ENCODE data around the gene REX1BD. TPM values are rescaled to one million over a fixed set of nuclear protein-coding genes. Genes with fewer than 3 reads are reported as not detected.

Gene REX1BD
- total and polyA plus RNA-seq, 4 donors: 51.4 to 114 (median 83.0) TPM

DNA sequence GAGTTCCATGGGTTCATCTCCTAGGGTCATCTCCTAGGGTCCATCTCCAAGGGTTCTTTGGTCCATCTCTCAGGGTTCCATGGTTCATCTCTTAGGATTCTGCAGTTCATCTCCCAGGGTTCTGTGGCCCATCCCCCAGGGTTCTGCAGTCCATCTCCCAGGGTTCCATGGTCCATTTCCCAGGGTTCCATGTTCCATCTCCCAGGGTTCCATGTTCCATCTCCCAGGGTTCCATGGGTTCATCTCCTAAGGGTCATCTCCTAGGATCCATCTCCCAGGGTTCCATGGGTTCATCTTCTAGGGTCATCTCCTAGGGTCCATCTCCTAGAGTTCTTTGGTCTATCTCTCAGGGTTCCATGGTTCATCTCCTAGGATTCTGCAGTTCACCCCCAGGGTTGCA, 29.0 kb downstream of the REX1BD start:
- no peak for ATAC-seq (ENCODE audit: insufficient read depth, low FRiP score)
- peaks cover 0 to 2% (median 0%) of the 10 kb centered on the region in 4 donors for H3K9me3 ChIP-seq (ENCODE audit: control insufficient read depth in 4 of 4, insufficient read depth in 3 of 4, low read length in 3 of 4)
- peaks cover 0 to 21% (median 16%) of the 10 kb centered on the region in 3 donors for H3K27me3 ChIP-seq (ENCODE audit: control insufficient read depth in 3 of 3, insufficient read depth in 3 of 3, low read length in 2 of 3)
- TF ChIP-seq, protein P1, sequence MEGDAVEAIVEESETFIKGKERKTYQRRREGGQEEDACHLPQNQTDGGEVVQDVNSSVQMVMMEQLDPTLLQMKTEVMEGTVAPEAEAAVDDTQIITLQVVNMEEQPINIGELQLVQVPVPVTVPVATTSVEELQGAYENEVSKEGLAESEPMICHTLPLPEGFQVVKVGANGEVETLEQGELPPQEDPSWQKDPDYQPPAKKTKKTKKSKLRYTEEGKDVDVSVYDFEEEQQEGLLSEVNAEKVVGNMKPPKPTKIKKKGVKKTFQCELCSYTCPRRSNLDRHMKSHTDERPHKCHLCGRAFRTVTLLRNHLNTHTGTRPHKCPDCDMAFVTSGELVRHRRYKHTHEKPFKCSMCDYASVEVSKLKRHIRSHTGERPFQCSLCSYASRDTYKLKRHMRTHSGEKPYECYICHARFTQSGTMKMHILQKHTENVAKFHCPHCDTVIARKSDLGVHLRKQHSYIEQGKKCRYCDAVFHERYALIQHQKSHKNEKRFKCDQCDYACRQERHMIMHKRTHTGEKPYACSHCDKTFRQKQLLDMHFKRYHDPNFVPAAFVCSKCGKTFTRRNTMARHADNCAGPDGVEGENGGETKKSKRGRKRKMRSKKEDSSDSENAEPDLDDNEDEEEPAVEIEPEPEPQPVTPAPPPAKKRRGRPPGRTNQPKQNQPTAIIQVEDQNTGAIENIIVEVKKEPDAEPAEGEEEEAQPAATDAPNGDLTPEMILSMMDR (IDR thresholded peaks at IDR 0.05; ENCODE audit: control extremely low read depth, extremely low read depth): no peak
- no peaks in the 10 kb centered on the region for H3K36me3 ChIP-seq (ENCODE audit: control insufficient read depth in 4 of 4, insufficient read depth in 4 of 4, low read length in 4 of 4)
- peaks cover 0 to 9% (median 4%) of the 10 kb centered on the region in 5 donors for H3K4me1 ChIP-seq (ENCODE audit: control insufficient read depth in 5 of 5, insufficient read depth in 5 of 5, low read length in 5 of 5)
- no peak for DNase-seq
- H3K4me3 ChIP-seq: no peak overlapping the region
- no peak overlapping the region for H3K27ac ChIP-seq (ENCODE audit: low read depth in 1 of 2, low read length in 1 of 2)
- H3K9ac ChIP-seq (ENCODE audit: insufficient read depth in 1 of 2, low read length in 2 of 2): no peak overlapping the region

DNA sequence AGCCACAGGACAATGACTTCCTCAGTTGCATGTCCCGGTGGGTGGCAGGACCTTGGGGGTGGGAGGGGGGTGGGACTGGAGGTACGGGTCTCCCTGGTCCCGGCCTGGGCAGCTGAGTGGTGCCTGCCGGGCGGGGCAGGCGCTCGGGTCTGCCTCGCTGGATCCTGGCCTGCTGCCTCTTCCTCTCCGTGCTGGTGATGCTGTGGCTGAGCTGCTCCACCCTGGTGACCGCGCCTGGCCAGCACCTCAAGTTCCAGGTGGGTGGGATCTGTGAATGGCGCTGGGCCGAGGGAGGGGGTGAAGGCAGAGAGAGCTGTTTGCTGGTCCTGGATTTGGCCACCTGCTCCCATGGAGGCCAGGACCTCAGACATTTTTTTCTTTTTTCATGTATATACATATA, 29.6 kb downstream of the REX1BD start:
- no peak for DNase-seq
- Histone ChIP-seq H3K9me3 (ENCODE audit: control insufficient read depth in 4 of 4, insufficient read depth in 3 of 4, low read length in 3 of 4) (peaks cover 0 to 2% (median 0%) of the 10 kb centered on the region in 4 donors), H3K27me3 (ENCODE audit: control insufficient read depth in 3 of 3, insufficient read depth in 3 of 3, low read length in 2 of 3) (peaks cover 0 to 17% (median 15%) of the 10 kb centered on the region in 3 donors), H3K9ac (ENCODE audit: insufficient read depth in 1 of 2, low read length in 2 of 2) (no peak overlapping the region), H3K36me3 (ENCODE audit: control insufficient read depth in 4 of 4, insufficient read depth in 4 of 4, low read length in 4 of 4) (no peaks in the 10 kb centered on the region), H3K4me3 (no peak overlapping the region), H3K4me1 (ENCODE audit: control insufficient read depth in 5 of 5, insufficient read depth in 5 of 5, low read length in 5 of 5) (peaks cover 0 to 2% (median 0%) of the 10 kb centered on the region in 5 donors), H3K27ac (ENCODE audit: low read depth in 1 of 2, low read length in 1 of 2) (no peak overlapping the region)
- no peak for ATAC-seq (ENCODE audit: insufficient read depth, low FRiP score)
- TF ChIP-seq, protein P1 (IDR thresholded peaks at IDR 0.05; ENCODE audit: control extremely low read depth, extremely low read depth): no peak
- WGBS, 2 donors: 94 to 96% methylated on average over 13 of the region's 13 CpGs

DNA sequence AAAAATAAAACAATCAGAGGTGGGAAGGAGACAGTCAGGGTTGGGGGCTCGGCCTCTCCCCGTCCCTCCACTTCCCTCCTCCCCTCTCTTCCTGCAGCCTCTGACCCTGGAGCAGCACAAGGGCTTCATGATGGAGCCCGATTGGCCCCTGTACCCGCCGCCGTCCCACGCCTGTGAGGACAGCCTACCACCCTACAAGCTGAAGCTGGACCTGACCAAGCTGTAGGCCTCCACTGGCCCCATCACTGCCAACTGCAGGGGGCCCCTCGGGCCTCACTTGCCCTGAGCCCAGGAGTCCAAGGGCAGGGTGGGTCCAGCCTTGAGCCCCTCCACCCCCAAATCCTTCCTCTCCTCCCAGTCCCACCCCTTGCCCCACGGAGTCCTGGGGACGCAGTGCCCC, 31.7 kb downstream of the REX1BD start:
- Histone ChIP-seq H3K9me3 (ENCODE audit: control insufficient read depth in 4 of 4, insufficient read depth in 3 of 4, low read length in 3 of 4) (peaks cover 0 to 2% (median 0%) of the 10 kb centered on the region in 4 donors), H3K27ac (ENCODE audit: low read depth in 1 of 2, low read length in 1 of 2) (no peak overlapping the region), H3K4me3 (no peak overlapping the region), H3K4me1 (ENCODE audit: control insufficient read depth in 5 of 5, insufficient read depth in 5 of 5, low read length in 5 of 5) (no peaks in the 10 kb centered on the region), H3K27me3 (ENCODE audit: control insufficient read depth in 3 of 3, insufficient read depth in 3 of 3, low read length in 2 of 3) (peaks cover 0 to 4% (median under 1%) of the 10 kb centered on the region in 3 donors), H3K9ac (ENCODE audit: insufficient read depth in 1 of 2, low read length in 2 of 2) (no peak overlapping the region), H3K36me3 (ENCODE audit: control insufficient read depth in 4 of 4, insufficient read depth in 4 of 4, low read length in 4 of 4) (no peaks in the 10 kb centered on the region)
- TF ChIP-seq, protein P1 (IDR thresholded peaks at IDR 0.05; ENCODE audit: control extremely low read depth, extremely low read depth): no peak
- no peak for DNase-seq
- ATAC-seq (ENCODE audit: insufficient read depth, low FRiP score): no peak
- WGBS, 2 donors: 83 to 84% methylated on average over 10 of the region's 10 CpGs

DNA sequence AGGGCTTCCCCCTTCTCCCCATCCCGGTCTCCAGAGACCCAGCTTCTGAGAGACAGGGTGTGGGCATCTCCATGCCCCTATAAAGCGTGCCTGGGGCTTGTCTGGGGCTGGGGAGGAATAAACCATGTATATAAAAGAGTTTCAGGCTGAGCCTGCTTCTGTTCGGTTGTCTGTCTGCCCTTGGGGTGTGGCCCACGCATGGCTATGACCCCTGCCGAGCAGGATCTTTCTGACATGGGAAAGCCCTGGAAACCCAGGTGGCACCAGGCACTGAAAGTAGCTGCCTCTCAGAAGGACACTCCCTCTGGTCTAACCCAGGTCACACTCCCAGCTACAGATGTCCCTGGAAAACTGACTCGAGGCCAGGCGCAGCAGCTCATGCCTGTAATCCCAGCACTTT, 32.3 kb downstream of the REX1BD start:
- Histone ChIP-seq H3K9me3 (ENCODE audit: control insufficient read depth in 4 of 4, insufficient read depth in 3 of 4, low read length in 3 of 4) (peaks cover 0 to 2% (median 0%) of the 10 kb centered on the region in 4 donors), H3K27me3 (ENCODE audit: control insufficient read depth in 3 of 3, insufficient read depth in 3 of 3, low read length in 2 of 3) (peaks cover 0 to 2% (median 0%) of the 10 kb centered on the region in 3 donors), H3K9ac (ENCODE audit: insufficient read depth in 1 of 2, low read length in 2 of 2) (no peak overlapping the region), H3K27ac (ENCODE audit: low read depth in 1 of 2, low read length in 1 of 2) (no peak overlapping the region), H3K36me3 (ENCODE audit: control insufficient read depth in 4 of 4, insufficient read depth in 4 of 4, low read length in 4 of 4) (no peaks in the 10 kb centered on the region), H3K4me1 (ENCODE audit: control insufficient read depth in 5 of 5, insufficient read depth in 5 of 5, low read length in 5 of 5) (no peaks in the 10 kb centered on the region), H3K4me3 (no peak overlapping the region)
- TF ChIP-seq, protein P1 (IDR thresholded peaks at IDR 0.05; ENCODE audit: control extremely low read depth, extremely low read depth): no peak
- ATAC-seq (ENCODE audit: insufficient read depth, low FRiP score): no peak
- 90 to 93% methylated on average over 7 of the region's 7 CpGs for WGBS, 2 donors
- DNase-seq: no peak

Measured in lung (tissue), 12 donors.